Measurements from ENCODE around the gene S1PR1. TPM values are rescaled to one million over a fixed set of nuclear protein-coding genes. Genes with fewer than 3 reads are reported as not detected.

S1PR1 gene
- polyA plus RNA-seq, 1 donor (not counting 4 experiments of a cell fraction or from before 2014, with no cell fraction given), result 3.1 TPM

DNA sequence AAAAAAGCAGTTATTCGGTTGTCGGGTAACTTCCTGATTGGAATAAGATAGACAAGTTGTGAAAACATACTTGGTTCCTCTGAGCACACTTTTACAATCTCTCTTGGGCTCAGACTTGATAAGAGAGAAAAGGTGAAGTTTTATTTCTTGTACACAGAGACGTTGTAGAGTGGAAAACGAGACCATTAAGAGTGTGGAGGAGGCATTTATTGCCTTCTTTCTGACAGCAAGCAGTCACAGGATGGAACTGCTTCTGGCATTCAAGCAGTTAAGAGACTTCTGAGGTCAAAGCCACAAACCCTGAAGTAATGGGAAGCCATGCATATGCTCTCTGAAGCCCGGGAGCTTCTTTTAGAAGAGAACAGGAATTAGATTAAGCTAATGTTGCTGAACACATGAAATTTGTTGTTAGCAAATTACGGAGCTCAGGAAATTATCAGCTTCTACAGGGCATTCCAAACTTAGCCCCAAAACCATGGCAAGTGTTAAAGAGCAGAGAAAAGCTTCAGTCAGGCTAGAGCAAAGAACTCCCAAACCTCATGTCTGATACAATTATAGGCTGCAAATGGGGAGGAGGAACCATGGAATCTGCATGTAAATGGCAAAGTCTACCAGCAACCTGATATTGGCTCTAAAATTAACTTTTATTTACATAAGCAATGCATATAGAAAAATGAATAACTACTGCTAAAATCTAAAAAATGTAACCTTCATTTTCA lies 26.0 kb downstream of the S1PR1 start:
- TF ChIP-seq, protein P1, sequence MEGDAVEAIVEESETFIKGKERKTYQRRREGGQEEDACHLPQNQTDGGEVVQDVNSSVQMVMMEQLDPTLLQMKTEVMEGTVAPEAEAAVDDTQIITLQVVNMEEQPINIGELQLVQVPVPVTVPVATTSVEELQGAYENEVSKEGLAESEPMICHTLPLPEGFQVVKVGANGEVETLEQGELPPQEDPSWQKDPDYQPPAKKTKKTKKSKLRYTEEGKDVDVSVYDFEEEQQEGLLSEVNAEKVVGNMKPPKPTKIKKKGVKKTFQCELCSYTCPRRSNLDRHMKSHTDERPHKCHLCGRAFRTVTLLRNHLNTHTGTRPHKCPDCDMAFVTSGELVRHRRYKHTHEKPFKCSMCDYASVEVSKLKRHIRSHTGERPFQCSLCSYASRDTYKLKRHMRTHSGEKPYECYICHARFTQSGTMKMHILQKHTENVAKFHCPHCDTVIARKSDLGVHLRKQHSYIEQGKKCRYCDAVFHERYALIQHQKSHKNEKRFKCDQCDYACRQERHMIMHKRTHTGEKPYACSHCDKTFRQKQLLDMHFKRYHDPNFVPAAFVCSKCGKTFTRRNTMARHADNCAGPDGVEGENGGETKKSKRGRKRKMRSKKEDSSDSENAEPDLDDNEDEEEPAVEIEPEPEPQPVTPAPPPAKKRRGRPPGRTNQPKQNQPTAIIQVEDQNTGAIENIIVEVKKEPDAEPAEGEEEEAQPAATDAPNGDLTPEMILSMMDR (optimal IDR thresholded peaks at IDR 0.05 in 1 of 3, IDR thresholded peaks at IDR 0.05 in 1 of 3, conservative IDR thresholded peaks at IDR 0.05 in 1 of 3; ENCODE audit: extremely low read depth in 1 of 3, insufficient read depth in 2 of 3, low read length in 3 of 3), result no peak
- Histone ChIP-seq H3K4me3 (ENCODE audit: control insufficient read depth in 2 of 3, extremely low read depth in 1 of 3, insufficient read depth in 2 of 3, low read depth in 1 of 3, low read length in 3 of 3) (no peak overlapping the region), H3K27ac (ENCODE audit: control insufficient read depth, insufficient read depth, low read length) (no peak overlapping the region), H3K79me2 (ENCODE audit: control insufficient read depth, insufficient read depth, low read length) (no peaks in the 10 kb centered on the region), H3K4me2 (ENCODE audit: control insufficient read depth, extremely low read depth, insufficient read depth, low read depth, low read length) (no peak overlapping the region), H3K4me1 (ENCODE audit: control insufficient read depth, extremely low read depth, insufficient read depth, low read length) (peaks cover 20% of the 10 kb centered on the region), H3K9me1 (ENCODE audit: control insufficient read depth, extremely low read depth, insufficient read depth, low read length) (no peaks in the 10 kb centered on the region), H3K36me3 (ENCODE audit: control insufficient read depth in 2 of 2, extremely low read depth in 1 of 2, insufficient read depth in 2 of 2, low read length in 2 of 2) (no peaks in the 10 kb centered on the region), H3K27me3 (ENCODE audit: control insufficient read depth, extremely low read depth, insufficient read depth, low read length) (no peaks in the 10 kb centered on the region), H3K9me3 (ENCODE audit: control insufficient read depth, low read depth, low read length) (no peaks in the 10 kb centered on the region), H3K9ac (ENCODE audit: control insufficient read depth, extremely low read depth, insufficient read depth, low read length) (no peak overlapping the region), H4K20me1 (ENCODE audit: control insufficient read depth, extremely low read depth, insufficient read depth, low read length) (no peaks in the 10 kb centered on the region), H2AFZ (ENCODE audit: control insufficient read depth, low read length) (no peak overlapping the region)
- dilution Hi-C loops (cut with MboI; ENCODE audit: extremely low pct_ligation_motif_present, low sequenced_read_pairs), result no loop called here
- FAIRE-seq, result no peak
- DNase-seq (ENCODE audit: low read depth, low spot score), result no peak

DNA sequence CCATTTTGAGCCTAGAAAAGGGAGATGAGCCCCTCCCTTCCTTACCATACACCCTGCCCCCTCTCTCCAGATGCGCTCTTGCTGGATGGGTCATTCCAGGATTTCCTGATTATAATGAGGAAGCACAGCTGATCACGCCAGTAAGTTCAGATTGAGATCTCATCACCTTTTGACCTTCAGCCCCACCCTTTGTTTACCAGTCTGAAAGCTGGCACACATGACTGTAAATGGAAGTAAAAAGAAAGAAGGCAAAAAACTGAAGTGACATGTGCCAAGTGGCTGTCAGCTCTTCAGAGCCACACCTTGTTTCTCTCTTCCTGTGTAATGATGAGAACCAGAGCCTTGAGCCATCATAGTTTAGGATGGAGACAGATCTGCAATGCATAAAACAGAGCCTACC lies 27.9 kb downstream of the S1PR1 start:
- FAIRE-seq (no peak), DNase-seq (ENCODE audit: low read depth, low spot score) (no peak)
- no peaks in the 10 kb centered on the region for H3K27me3 ChIP-seq (ENCODE audit: control insufficient read depth, extremely low read depth, insufficient read depth, low read length)
- H3K4me1 ChIP-seq (ENCODE audit: control insufficient read depth, extremely low read depth, insufficient read depth, low read length), result peaks cover 12% of the 10 kb centered on the region
- no peak overlapping the region for H3K4me2 ChIP-seq (ENCODE audit: control insufficient read depth, extremely low read depth, insufficient read depth, low read depth, low read length)
- TF ChIP-seq EZH2 (IDR thresholded peaks at IDR 0.05; ENCODE audit: low read length), result no peak
- TF ChIP-seq, protein P1 (optimal IDR thresholded peaks at IDR 0.05 in 1 of 3, IDR thresholded peaks at IDR 0.05 in 1 of 3, conservative IDR thresholded peaks at IDR 0.05 in 1 of 3; ENCODE audit: extremely low read depth in 1 of 3, insufficient read depth in 2 of 3, low read length in 3 of 3), result no peak
- H3K36me3 ChIP-seq (ENCODE audit: control insufficient read depth in 2 of 2, extremely low read depth in 1 of 2, insufficient read depth in 2 of 2, low read length in 2 of 2), result no peaks in the 10 kb centered on the region
- H3K9me1 ChIP-seq (ENCODE audit: control insufficient read depth, extremely low read depth, insufficient read depth, low read length), result no peaks in the 10 kb centered on the region
- H3K9ac ChIP-seq (ENCODE audit: control insufficient read depth, extremely low read depth, insufficient read depth, low read length), result no peak overlapping the region
- no peaks in the 10 kb centered on the region for H3K9me3 ChIP-seq (ENCODE audit: control insufficient read depth, low read depth, low read length)
- dilution Hi-C loops (cut with MboI; ENCODE audit: extremely low pct_ligation_motif_present, low sequenced_read_pairs), result no loop called here
- no peak overlapping the region for H2AFZ ChIP-seq (ENCODE audit: control insufficient read depth, low read length)
- H3K79me2 ChIP-seq (ENCODE audit: control insufficient read depth, insufficient read depth, low read length), result no peaks in the 10 kb centered on the region
- no peaks in the 10 kb centered on the region for H4K20me1 ChIP-seq (ENCODE audit: control insufficient read depth, extremely low read depth, insufficient read depth, low read length)
- H3K27ac ChIP-seq (ENCODE audit: control insufficient read depth, insufficient read depth, low read length), result no peak overlapping the region
- no peak overlapping the region for H3K4me3 ChIP-seq (ENCODE audit: control insufficient read depth in 2 of 3, extremely low read depth in 1 of 3, insufficient read depth in 2 of 3, low read depth in 1 of 3, low read length in 3 of 3)
